Measurements from ENCODE around the gene STAC3. TPM values are rescaled to one million over a fixed set of nuclear protein-coding genes. Genes with fewer than 3 reads are reported as not detected.

The STAC3 gene
- total RNA-seq, 2 donors from 2014 or later: 2.5 to 6.1 TPM

DNA sequence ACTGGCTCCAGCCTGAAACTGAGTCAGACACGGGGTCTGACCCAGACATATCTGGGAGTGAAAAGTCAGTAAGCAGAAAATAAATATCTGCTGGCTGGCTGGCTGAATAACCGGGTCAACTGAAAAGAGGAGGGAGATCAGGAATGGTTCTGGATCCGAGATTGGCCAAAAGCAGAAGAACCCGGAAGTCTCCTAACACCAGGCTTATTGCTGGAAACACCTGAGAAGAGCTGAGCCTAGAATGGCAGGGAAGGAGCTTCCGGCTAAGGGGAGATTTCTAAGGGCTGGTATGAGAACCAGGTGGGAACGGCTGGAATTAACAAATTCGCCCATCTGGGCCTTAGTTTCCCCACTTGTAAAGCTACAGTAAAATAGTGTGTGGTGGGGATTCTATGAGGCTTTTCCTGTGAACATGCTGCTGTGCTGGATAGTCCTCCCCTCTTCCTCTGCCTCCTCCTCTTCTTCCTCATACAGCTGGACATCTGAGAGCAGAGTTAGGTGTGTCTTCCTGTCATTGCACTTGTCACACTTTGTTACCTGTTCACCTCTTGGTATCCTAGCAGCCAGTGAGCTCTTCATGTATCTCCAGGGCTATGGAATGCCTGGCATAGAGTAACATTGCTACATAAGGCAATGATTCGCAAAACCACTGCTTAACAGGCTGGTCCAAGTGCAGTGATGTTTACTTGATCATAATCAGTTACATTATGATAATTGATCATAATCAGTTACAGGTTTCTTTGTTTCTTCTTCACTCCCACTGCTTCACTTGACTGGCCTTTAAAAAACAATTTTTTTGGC lies 23.5 kb downstream of the STAC3 start:
- peaks cover 22 to 36% of the 10 kb centered on the region in 2 donors for H3K27me3 Mint-ChIP-seq
- H3K4me1 Mint-ChIP-seq (ENCODE audit: low read depth in 2 of 2): peaks cover 58 to 65% of the 10 kb centered on the region in 2 donors

DNA sequence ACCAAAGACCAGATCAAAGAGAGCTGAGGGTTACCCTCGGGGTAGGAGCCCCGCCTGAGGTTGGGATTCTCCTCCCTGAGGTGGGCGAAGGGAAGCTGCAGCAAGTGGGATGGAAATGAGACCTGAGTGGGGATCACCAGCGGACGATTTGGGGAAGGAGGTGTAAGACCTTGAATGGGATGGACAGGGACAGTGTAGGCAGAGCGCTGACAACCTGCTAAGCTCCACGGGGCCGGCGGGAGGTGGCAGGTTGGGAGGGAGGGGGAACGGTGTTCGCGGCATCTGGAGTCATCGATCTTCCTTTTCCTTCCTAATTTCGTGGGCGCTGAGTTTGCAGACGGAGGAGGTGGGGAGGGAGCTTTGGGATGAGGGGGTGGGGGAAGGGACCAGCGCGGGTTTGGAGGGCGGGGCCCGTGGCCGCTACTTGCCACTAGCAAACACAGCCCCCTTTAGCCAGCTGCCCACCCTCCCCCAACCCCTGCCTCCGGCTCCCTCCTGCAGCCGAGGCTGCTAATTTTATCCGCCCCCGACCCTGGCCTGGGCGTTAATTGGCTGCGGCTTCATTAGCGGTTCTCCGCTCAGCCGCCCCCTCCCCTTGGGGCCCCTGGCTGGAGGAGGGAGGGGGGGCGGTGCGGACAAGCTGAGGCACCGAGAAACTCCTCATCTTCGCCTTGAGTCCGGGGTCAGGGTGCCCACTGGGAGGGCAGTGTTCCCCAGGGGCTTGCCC lies 24.2 kb downstream of the STAC3 start:
- ATAC-seq (no peak), DNase-seq (ENCODE audit: low spot score) (no peak)
- no peaks in the 10 kb centered on the region for H3K9me3 Mint-ChIP-seq
- H3K4me3 Mint-ChIP-seq: peak overlapping the region; percentile 38
- peaks cover 64 to 69% of the 10 kb centered on the region in 2 donors for H3K4me1 Mint-ChIP-seq (ENCODE audit: low read depth in 2 of 2)
- H3K27me3 Mint-ChIP-seq: peaks cover 28 to 42% of the 10 kb centered on the region in 2 donors
- H3K36me3 Mint-ChIP-seq: peaks cover 11% of the 10 kb centered on the region
- no peak overlapping the region for H3K27ac Mint-ChIP-seq

More for the DNA sequence above, 23.5 kb downstream of the STAC3 start:
- H3K9me3 Mint-ChIP-seq: no peaks in the 10 kb centered on the region
- H3K36me3 Mint-ChIP-seq: peaks cover 11% of the 10 kb centered on the region
- H3K27ac Mint-ChIP-seq: no peak overlapping the region
- ATAC-seq: no peak
- H3K4me3 Mint-ChIP-seq: peak overlapping the region; percentile 38
- no peak for DNase-seq (ENCODE audit: low spot score)

DNA sequence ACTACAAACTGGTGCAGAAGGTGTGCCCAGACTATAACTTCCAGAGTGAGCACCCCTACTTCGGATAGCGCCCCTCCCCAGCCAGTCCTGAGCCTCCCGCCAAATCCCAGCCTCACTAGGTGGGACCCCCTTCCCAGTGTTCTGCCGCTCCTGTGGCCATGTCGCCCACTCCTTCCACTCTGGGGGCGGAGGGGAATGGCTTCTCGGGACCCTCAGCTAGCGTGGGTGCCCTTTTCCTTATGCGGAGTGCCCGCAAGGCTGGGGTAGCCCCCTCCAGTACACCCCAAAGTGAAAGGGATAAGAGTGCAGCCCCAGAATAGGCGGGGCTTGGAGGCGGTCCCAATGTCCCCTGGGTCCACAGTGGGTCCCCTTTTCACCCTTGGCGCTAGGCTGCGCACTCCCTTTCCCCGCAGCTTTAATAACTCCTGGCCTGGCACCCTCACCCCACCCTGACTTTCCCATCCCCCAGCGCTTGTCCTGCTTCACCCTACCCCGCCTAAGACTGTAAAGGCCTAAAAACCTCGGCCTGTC lies 25.2 kb downstream of the STAC3 start:
- peaks cover 35 to 52% of the 10 kb centered on the region in 2 donors for H3K27me3 Mint-ChIP-seq
- H3K4me1 Mint-ChIP-seq (ENCODE audit: low read depth in 2 of 2): peaks cover 65 to 70% of the 10 kb centered on the region in 2 donors
- H3K4me3 Mint-ChIP-seq: peak overlapping the region; percentile 38
- DNase-seq (ENCODE audit: low spot score) (no peak), ATAC-seq (no peak)
- no peaks in the 10 kb centered on the region for H3K9me3 Mint-ChIP-seq
- no peak overlapping the region for H3K27ac Mint-ChIP-seq
- H3K36me3 Mint-ChIP-seq: peaks cover 10% of the 10 kb centered on the region

DNA sequence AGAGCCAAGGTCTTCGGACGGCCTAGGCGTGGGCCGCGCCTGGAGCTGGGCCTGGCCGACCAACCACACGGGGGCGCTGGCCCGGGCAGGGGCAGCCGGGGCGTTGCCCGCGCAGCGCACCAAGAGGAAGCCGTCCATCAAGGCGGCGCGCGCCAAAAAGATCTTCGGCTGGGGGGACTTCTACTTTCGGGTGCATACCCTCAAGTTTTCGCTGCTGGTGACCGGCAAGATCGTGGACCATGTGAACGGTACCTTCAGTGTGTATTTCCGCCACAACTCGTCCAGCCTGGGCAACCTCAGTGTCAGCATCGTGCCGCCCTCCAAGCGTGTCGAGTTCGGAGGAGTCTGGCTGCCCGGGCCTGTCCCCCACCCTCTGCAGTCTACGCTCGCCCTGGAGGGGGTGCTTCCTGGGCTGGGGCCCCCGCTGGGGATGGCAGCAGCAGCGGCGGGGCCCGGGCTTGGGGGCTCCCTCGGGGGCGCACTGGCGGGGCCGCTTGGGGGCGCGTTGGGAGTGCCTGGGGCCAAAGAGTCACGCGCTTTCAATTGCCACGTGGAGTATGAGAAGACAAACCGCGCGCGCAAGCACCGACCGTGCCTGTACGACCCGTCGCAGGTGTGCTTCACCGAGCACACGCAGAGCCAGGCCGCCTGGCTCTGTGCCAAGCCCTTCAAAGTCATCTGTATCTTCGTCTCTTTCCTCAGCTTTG lies 25.9 kb downstream of the STAC3 start:
- Mint-ChIP-seq H3K9me3 (no peaks in the 10 kb centered on the region), H3K27ac (no peak overlapping the region), H3K4me3 (peak overlapping the region; percentile 62), H3K36me3 (peaks cover 4% of the 10 kb centered on the region), H3K27me3 (peaks cover 38 to 58% of the 10 kb centered on the region in 2 donors), H3K4me1 (ENCODE audit: low read depth in 2 of 2) (peaks cover 62 to 66% of the 10 kb centered on the region in 2 donors)
- DNase-seq (ENCODE audit: low spot score) (no peak), ATAC-seq (peak; percentile 54 to 65)

DNA sequence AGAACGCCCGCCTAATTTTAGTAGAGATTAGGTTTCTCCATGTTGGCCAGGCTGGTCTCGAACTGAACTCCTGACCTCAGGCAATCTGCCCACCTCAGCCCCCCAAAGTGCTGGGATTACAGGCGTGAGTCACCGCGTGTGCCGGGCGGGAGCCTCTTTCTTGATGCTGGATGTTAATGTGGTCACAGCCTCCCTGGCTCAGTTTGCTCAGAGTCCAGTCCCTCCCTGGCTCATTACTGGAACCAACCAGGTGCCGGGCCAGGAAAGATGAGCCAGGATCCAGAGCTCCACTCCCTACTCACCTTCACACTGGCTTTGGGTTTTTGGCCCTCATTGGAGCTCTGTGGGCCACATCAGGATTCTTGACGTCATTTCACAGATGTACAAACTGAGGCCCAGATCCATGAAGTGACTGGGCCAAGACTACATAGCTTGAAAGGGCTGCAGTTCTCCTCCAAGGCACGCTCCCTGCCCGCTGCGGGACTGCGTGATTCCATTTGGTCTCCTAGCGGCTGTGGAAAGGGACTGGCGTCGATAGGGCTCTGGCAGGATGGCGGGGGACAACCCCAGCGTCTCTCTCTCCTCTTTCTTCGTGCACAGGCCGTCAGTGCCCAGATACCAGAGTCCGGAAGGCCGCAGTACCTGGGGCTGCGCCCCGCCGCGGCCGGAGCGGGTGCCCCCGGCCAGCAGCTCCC lies 26.6 kb downstream of the STAC3 start:
- H3K27me3 Mint-ChIP-seq: peaks cover 43 to 65% of the 10 kb centered on the region in 2 donors
- no peaks in the 10 kb centered on the region for H3K9me3 Mint-ChIP-seq
- peaks cover 55 to 63% of the 10 kb centered on the region in 2 donors for H3K4me1 Mint-ChIP-seq (ENCODE audit: low read depth in 2 of 2)
- peak overlapping the region; percentile 62 for H3K4me3 Mint-ChIP-seq
- no peak overlapping the region for H3K27ac Mint-ChIP-seq
- ATAC-seq (no peak), DNase-seq (ENCODE audit: low spot score) (no peak)
- no peaks in the 10 kb centered on the region for H3K36me3 Mint-ChIP-seq

DNA sequence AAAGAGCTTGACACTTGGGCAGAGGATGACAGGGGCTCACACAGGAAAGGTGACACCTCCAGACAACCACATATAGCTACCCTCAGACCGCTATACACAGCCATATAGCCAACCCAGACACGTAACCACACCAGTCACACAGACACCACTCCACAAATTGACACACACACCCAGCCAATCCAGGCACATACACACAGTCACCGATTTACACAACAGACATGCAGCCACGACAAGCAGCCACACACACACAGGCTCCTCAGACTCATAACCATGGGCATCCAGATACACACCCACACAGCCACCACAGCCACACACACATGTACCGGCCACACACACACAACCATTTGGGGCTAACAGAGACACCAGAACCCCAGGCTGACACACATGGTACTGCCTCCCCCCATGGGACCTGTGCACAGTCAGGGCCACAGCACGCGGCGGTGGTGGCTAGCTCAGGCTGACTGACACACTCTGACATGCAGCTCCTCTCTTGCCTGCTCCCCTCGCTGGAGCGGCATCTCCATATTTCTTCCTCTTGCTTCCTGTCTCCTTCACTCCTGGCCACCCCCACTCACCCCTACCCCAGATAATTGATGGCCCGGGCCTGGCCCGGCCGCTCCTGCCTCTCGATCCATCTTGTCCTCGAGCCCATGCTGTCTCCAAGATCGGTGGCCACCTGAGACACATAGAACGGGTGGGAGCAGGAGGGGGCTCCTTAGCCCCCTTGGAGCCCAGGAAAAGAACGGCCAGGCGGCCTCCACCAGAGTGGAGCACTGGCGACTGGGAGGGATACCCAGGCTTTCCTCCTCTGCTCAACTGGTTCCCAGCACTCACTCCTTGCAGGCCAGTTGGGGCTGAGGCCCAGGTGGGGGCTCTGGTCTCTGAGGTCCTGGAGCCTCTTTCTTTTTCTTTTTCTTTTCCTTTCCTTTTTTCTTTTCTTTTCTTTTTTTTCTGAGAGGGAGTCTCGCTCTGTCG lies 27.5 kb downstream of the STAC3 start:
- H3K27ac Mint-ChIP-seq: peak overlapping the region in 1 of 2 donors; percentile 0
- H3K4me1 Mint-ChIP-seq (ENCODE audit: low read depth in 2 of 2): peaks cover 49 to 59% of the 10 kb centered on the region in 2 donors
- peak overlapping the region; percentile 62 for H3K4me3 Mint-ChIP-seq
- DNase-seq (ENCODE audit: low spot score) (peak; percentile 80), ATAC-seq (peak; percentile 92 to 93)
- H3K27me3 Mint-ChIP-seq: peaks cover 51 to 75% of the 10 kb centered on the region in 2 donors
- no peaks in the 10 kb centered on the region for H3K36me3 Mint-ChIP-seq
- H3K9me3 Mint-ChIP-seq: no peaks in the 10 kb centered on the region

DNA sequence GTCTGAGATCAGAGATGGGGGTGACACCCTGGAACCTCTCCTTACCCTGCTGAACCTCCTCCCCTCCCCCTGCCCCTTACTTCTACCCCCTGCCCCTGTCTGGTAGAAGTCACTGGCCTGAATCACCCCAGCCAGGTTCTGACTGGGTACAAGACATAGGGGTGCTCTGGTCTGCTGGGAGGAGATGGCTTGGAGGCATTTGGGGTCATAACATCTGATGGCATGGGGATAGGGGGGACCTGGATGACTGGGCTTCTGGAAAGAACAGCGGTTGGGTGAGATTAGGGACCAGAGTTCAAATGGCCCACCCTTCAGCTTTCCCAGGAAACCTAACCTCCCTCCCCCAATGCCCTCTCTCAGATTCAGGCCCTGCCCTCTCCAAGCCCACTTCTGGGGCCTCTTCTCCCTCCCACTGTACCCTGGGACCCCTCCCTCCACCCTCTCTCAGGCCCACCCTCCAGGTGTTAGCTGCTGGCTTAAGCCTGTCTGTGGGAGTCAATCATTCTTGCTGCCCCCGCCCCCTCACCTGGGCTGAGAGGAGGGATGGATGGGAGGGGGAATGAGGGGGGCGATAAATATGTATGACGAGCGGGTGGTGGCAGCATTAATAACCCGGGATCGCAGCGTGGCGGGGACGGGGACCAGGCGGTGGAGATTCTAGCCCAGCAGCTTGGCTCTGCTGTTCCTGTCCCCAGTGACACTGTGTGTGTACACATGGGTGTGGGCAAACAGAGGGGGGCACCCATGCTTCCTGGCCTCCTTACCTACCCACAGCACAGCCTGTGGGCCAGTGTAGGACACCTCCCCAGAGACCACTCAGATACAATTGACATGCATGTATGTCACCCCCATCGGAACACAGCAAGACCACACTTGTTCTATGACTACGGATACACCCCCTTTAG lies 28.4 kb downstream of the STAC3 start:
- ATAC-seq: no peak
- H3K4me1 Mint-ChIP-seq (ENCODE audit: low read depth in 2 of 2): peaks cover 48 to 60% of the 10 kb centered on the region in 2 donors
- no peaks in the 10 kb centered on the region for H3K36me3 Mint-ChIP-seq
- peak overlapping the region; percentile 62 for H3K4me3 Mint-ChIP-seq
- no peaks in the 10 kb centered on the region for H3K9me3 Mint-ChIP-seq
- H3K27ac Mint-ChIP-seq: peak overlapping the region in 1 of 2 donors; percentile 0
- H3K27me3 Mint-ChIP-seq: peaks cover 55 to 80% of the 10 kb centered on the region in 2 donors
- DNase-seq (ENCODE audit: low spot score): no peak

DNA sequence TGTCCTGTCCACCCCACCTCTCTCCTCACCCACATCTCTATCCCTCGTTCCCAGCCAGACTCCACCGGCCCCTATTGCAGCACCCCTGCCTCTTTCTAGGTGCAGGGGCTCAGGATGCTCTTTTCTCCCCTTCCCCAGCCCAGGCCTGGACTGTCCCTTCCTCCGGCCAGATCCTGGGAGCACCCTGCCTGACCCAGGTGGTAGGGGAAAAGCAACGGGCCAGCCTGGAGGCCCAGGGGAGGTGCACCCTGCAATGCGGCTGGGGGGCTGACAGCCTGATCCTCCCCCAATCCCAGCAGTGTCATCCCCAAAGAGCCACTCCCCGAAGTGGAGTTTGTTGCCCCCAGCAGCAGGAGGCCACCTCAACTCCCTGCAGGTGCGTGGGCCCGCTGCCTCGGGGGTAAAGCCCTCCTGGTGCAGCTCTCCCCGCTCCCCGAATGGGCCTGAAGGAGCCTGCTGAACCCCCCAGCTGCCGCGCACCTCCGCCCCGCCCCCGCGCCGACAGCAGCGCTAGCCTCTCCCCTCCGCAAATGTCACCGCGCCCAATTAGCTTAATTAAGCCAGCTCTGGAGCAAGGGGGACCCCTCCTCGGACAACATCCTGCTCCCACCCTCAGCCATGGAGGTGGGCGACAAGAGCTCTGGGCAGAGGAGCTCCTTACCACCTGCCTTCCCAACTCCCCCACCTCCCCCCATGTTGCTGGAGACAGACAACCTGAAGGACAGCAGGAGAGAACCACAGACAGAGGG lies 29.6 kb downstream of the STAC3 start:
- Mint-ChIP-seq H3K9me3 (no peaks in the 10 kb centered on the region), H3K4me1 (ENCODE audit: low read depth in 2 of 2) (peaks cover 44 to 56% of the 10 kb centered on the region in 2 donors), H3K4me3 (peak overlapping the region; percentile 30), H3K27ac (no peak overlapping the region), H3K36me3 (no peaks in the 10 kb centered on the region), H3K27me3 (peaks cover 52 to 75% of the 10 kb centered on the region in 2 donors)
- DNase-seq (ENCODE audit: low spot score) (no peak), ATAC-seq (no peak)

DNA sequence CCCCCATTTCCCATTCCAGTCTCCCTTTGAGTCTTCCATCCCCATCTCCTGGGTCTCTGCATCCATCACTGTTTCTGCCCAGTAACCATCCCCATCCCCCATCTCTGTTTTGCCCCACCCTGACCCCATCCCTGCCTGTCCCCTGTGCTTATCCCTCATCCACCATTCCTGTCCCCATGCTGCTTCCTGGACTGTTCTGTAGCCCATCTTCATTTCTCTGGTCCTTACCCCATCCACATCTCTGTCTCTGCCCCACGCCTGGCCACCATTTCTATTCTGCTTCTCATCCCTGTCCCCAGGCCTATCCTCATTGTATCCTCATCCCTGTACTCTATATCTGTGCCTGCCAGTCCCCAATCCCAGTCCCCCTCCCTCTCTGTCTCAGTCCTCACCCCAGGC lies 30.2 kb downstream of the STAC3 start:
- Mint-ChIP-seq H3K4me3 (no peak overlapping the region), H3K36me3 (no peaks in the 10 kb centered on the region), H3K27ac (no peak overlapping the region), H3K4me1 (ENCODE audit: low read depth in 2 of 2) (peaks cover 45 to 54% of the 10 kb centered on the region in 2 donors), H3K27me3 (peaks cover 53 to 72% of the 10 kb centered on the region in 2 donors), H3K9me3 (no peaks in the 10 kb centered on the region)
- ATAC-seq (no peak), DNase-seq (ENCODE audit: low spot score) (no peak)

DNA sequence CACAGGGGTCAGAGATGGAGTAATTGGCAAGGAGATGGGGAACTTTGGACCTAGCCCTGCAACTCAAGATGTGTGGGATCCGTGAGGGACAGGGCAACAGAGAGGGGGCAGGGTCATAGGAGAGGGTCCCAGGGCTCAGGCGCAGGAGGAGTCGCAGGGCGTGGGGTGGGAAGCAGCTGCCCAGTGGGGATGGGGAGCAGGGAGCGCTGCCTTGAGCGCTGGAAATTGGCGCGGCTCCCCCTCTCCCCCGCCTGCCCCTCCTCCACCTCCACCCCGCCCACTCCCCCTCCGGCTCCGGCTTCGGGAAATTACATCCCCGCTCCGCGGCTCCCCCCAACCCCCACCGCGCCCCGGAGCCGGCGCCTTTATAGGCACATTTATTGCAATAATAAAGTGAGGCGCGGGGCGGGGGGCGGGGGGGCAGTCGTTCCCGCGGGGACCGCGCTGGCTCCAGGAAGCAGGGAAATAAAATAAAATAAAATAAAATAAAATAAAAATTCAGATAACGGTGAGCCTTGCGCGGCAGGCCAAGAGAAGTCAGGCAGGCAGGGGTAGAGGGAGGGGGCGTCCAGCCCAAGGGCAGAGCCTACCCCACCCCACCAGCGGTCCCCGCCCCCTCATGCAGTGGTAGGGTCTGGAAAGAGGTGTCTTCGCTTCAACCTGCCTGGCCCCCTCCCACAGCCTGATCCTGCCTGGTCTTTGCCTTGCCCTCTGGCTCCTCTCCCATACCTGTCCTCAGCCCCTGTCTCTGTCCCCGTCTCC lies 30.8 kb downstream of the STAC3 start:
- H3K4me1 Mint-ChIP-seq (ENCODE audit: low read depth in 2 of 2): peaks cover 51 to 55% of the 10 kb centered on the region in 2 donors
- no peak for DNase-seq (ENCODE audit: low spot score)
- peaks cover 56 to 74% of the 10 kb centered on the region in 2 donors for H3K27me3 Mint-ChIP-seq
- H3K27ac Mint-ChIP-seq: no peak overlapping the region
- no peaks in the 10 kb centered on the region for H3K36me3 Mint-ChIP-seq
- no peak overlapping the region for H3K4me3 Mint-ChIP-seq
- ATAC-seq: no peak
- H3K9me3 Mint-ChIP-seq: no peaks in the 10 kb centered on the region

All from natural killer cell treated with Interleukin-12 subunit alpha and Interleukin-12 subunit beta and Interleukin-15 and Interleukin-18, amount 100 ng/mL, for 72 hours (primary cell).